Right forelimb (tissue), 1 donor: ENCODE measurements around the gene NFKB2.

ENCODE experiments used
- DNase-seq: peaks from one replicate; pipeline ENCODE4 v3.0.0-alpha.2; 2018

Gene NFKB2

DNA sequence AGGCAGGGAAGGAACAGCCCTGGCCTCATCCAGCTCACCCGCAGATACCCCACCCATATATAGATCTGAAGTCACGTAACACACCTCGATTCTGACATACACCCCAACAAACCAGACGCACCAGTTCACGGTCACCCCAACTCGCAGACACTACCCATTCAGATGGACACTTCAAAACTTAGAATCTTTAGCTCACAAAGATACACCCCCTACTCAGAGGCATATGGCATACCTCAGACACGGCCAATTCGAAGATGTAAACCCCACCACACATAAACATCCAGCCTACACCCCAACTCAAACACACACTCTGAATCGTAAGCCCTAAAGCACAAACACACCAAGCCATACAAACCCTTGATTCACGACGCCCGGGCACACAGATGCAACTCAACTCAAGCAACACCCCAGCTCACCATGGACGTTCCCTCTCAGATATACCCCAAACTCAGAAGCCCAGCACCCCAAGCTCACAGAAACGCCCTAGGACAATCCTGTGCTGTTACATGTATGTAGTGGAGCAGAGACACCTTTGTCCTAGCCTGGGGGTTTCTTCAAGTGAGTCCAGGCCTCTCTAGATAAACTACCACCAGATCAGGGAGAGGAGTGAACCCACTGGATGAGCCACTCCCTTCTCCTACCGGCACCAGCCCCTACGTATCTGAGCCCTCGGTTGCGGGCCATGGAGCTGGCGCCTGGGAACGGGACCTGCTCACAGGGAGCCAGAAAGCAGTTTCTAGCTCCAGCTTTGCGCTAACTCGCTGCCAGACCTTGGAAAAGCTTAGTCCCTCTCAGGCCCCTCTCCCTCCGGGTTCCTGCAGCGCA is 14.3 kb downstream of the NFKB2 start:
- DNase-seq: no peak

GRCh38 chr10:102410429-102411073 is 15.0 kb downstream of the NFKB2 start:
- peak; percentile 81 for DNase-seq

GRCh38 chr10:102411341-102412255 is 16.1 kb downstream of the NFKB2 start:
- no peak for DNase-seq

DNA sequence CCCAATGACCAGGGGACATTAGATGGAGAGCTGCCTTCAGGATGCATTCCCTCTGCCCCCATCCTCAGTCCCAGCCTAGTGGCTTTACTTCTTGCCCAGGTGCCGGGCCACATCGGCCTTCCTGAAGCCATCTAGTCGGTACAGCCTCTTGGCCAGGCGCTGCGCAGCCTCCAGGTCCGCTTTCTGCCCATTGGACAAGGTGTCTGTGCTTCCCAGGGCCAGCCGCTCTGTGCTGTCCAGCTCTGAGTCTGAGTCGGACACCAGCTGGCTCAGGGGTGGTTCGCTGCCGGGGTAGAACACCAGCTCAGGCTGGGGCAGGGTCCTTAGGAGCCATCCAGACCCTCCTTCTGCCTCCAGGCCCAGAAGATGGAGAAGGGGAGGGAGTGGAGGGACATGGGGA is 16.8 kb downstream of the NFKB2 start:
- DNase-seq: no peak

DNA sequence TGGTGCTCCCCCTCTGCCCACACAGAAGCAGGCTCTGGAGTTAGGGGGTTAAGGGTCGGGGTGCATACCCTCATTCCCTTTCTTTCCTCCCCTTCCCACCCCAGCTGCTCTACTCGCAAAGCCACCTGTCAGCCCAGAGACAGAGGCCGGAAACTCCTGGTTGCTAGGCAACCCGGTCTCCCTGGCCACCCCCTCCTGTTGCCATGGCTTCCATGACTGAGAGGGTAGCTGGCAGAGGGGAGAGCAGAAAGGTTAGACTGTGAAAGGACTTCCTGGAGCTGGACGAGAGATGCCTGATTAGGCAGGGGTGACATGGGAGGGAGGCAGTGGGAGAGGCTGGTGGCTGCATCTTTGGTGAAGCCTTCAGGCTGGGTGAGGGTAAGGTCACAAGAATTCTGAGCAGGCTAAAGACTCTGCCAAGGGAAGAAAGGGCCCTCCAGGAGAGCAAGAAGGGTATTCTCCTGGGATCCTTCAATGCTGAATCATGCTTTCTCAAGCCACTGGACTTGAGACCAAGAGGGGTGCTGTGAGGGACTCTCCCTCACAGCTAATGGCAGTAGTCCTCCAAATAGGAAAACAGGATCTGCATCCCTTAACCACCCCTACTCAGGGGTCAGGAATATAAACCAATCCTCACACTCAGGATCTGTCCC is 17.7 kb downstream of the NFKB2 start:
- no peak for DNase-seq

DNA sequence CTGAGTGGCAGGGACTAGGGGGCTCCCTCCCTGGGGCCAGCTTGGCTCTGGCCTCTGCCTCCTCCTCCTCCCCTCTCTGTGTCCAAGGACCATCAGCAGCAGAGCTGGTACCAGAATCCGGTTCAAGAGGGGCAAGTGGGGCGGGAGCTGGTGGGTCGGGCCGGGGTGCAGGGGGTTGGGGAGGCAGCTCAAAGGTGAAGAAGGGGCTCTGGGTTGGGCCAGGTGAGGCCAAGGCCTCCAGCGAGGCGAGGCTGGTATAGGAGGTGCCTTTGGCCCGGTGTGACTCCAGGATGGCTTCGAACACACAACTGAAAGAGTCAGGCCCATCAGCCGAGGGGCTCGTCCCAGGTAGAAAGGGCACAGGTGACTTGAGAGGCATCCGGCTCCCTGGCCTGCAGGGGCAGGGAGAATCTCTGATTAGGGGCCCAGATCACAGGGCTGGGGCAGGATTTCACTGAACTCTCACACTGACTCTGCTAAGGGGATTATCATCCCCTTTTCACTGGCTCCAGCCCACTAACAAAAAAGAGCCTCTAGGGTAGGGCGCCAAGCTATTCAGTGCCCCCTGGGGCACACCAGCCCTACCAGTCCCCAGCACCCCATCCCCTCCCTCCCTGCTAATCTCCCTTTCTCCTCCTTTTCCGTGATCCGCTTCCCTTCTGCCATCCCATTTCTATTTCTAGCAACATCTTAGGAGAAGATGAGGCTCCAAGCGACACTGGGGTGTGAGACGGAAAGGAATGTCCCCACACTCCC is 18.5 kb downstream of the NFKB2 start:
- DNase-seq: no peak

- DNase-seq: no peak
Observed at GRCh38 chr10:102414749-102415148, 19.2 kb downstream of the NFKB2 start.

- DNase-seq: no peak
Observed at GRCh38 chr10:102416283-102416682, 20.8 kb downstream of the NFKB2 start.

DNA sequence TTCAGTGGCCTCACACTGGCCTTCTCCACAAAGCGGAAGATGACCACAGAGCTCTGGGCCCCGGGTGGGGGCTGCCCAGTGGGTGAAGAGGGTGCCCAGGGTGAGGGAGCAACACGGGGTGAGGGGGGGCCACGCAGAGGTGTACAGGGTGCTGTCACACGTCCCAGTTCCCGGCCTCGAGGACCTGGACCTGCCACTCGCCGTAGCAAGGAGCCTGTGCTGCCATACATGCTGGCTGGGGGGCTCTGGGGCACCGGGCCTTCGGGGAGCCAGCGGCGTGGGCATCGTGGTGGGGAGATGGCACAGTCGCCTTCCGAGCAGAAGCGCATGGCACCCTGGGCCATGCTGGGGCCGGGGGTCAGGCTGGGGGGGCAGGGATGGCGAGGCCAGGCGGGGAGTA is 21.2 kb downstream of the NFKB2 start:
- DNase-seq: no peak

- no peak for DNase-seq
Observed at GRCh38 chr10:102418622-102419268, 23.2 kb downstream of the NFKB2 start, which contains the start of gene PSD. Gene PSD, minus strand, starts transcription at chr10:102418785. Its CDS starts 1,747 bp downstream, at chr10:102417038.

DNA sequence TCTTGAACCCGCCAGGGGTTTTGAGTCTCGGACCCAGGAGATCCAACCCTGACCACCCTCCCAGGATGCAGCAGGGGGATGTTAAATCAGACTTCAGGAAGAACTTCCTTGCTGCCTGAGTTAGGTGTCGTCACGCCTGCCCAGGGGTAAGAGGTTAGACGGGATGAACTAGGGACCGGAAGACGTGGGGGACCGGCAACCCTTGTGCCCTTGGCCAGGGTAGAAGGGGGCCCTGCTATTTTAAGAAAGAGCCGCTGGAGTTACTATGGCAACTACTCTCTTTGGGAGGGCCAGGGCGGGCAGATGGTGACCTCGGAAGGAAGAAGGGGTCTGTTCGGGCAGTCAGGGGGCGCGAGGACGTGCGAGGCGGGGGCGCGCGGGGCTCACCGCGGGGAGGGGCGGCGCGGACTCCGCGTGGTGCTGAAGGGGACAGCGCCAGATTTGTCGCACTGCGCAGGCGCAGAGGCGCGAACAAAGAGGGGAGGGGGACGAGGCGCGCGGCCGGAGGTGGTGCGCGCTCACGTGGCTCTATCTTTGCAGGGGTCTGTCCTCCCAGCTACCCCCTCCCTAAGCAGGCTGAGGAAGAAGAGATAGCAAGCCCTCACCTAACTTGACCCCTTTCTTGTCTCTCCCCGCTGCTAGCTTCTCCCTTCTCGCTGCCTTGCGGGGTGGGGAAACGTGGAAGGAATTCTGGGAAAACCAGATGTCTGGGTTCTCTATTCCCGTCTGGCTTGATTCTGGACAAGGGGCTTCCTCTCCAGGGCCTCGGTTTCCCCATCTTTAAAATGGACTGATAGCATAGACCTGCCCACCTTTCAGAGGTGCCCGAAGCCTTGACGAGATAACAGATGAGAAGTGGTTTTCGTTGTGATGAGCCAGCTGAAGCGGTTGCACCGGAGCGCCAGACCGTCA is 24.0 kb downstream of the NFKB2 start:
- peak; percentile 79 for DNase-seq

GRCh38 chr10:102420181-102420713 is 24.7 kb downstream of the NFKB2 start:
- no peak for DNase-seq

- DNase-seq: peak; percentile 97
Observed at GRCh38 chr10:102420714-102421506, 25.4 kb downstream of the NFKB2 start, which contains the start of gene FBXL15. Gene FBXL15, plus strand, starts transcription at chr10:102420836. Its CDS starts 294 bp downstream, at chr10:102421130.

GRCh38 chr10:102421507-102421756 is 25.9 kb downstream of the NFKB2 start:
- DNase-seq: no peak

GRCh38 chr10:102421757-102422512 is 26.4 kb downstream of the NFKB2 start:
- peak; percentile 38 for DNase-seq

GRCh38 chr10:102422545-102423129 is 27.1 kb downstream of the NFKB2 start:
- DNase-seq: peak; percentile 78

- DNase-seq: no peak
Observed at GRCh38 chr10:102423372-102423968, 28.0 kb downstream of the NFKB2 start.

DNA sequence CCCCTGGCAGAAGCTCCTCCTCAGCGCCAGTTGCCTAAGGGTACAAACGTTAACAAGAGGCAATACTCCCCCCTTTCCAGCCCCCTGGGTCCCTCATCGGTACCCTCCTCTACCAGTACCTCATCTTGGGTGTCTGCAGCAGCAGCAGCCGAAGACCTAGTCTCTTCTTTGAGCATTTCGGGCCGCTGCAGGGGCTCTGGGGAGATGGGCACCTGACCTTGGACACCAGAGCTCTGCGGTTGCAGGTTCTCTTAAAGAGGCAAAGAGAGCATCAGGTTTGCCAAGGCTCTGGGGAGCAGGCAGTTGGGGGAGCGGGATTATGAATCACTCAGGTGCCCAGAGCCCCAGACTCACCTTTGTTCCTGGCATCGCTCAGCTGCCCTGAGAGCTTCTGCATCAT is 28.6 kb downstream of the NFKB2 start:
- DNase-seq: no peak
